HS-27A (cell line): ENCODE measurements around the gene METTL25B.

Experiments used
- DNase-seq: peaks from one replicate; pipeline ENCODE4 v3.0.0-alpha.2; 2012; ENCODE audit warnings: low read depth, missing footprints

Gene METTL25B

DNA sequence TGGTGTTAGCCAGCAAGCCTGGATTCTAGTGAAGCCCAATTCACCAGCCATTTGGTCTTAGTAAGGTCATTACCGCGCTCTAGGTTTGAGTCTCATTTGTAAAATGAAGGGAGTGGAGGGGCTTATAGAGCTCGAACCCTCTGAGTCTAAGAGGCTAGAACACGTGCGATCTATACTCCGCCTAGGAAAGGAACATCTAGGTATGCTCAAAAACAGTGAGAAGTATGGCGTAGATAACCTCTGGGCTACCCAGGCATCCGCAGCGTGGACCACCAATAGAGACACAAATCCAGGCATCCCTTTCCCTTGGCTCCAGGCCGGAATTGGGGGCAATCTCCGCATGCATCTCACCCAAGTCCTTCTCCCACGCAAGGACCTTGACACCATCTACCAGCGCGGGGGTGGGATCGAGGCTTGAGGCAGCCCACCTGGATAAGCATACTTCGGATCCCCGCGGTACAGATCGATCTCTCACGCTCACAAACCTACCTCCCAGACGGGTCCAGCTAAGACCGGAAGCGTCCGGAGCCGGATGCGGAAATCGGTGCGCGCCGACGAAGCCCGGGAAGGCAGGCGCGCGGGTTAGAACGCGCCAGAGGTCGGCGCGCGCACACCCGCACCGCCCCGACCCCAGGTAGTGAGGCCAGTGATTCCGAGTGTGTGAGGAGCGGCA is at the start of gene METTL25B:
TSS of gene METTL25B (plus strand) at position 544 of the 673 bp plus-strand sequence. CDS start 636 bp downstream, outside the sequence.
- no peak for DNase-seq

DNA sequence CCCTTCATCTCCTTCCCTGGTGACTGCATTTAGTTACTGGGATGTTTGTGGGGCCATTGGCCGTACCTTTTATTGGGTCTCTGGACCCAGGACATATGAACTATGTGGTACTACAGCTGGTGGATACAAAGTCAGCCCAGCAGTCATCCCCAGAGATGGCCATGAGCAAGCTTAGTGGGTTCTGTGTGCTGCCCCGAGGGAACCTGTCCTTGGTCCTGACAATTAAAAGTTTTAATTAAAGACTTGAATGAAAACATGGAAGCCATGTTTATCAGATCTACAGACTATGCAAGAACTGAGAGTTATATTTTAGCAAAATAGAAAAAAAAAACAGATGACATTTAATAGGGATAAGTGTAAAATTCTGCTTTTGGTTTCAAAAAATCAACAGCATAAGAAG is 48.2 kb upstream of the METTL25B start:
- no peak for DNase-seq

DNA sequence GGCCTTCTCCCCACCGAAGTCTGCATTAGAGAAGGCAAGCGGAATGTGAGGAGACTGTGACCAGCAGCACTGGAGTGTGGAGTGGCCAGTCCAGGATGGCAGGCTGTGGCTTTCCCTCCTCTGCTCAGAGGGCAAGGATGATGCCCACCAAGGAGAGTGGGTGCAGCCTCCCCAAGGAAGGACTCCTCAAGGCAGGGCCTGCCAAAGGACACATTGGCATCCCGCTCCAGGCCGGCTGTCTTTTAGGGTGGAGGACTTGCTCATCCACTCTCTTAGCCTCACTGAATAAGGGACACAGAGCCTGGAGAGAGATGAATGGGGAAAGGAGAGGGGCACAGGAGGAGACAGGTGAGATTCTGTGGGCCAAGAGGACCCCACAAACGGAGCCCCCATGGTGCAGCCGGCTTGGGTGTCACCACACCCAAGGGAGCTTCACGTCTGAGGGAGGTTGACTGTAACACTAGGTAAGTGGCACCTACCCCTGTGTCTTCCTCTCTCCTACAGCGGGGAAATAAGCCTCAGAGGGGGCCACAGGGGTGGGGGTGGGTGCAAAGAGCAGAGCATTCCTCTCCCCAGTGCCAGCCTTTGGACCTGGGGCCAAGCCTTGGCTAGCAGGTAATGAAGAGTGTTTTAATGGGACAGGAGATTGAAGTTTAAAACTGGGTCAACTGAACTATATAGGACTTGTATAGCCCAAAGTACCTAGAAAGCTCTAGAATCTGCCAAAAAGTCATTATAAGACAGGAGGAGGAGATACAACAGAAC is 46.9 kb upstream of the METTL25B start:
- DNase-seq, result no peak

DNA sequence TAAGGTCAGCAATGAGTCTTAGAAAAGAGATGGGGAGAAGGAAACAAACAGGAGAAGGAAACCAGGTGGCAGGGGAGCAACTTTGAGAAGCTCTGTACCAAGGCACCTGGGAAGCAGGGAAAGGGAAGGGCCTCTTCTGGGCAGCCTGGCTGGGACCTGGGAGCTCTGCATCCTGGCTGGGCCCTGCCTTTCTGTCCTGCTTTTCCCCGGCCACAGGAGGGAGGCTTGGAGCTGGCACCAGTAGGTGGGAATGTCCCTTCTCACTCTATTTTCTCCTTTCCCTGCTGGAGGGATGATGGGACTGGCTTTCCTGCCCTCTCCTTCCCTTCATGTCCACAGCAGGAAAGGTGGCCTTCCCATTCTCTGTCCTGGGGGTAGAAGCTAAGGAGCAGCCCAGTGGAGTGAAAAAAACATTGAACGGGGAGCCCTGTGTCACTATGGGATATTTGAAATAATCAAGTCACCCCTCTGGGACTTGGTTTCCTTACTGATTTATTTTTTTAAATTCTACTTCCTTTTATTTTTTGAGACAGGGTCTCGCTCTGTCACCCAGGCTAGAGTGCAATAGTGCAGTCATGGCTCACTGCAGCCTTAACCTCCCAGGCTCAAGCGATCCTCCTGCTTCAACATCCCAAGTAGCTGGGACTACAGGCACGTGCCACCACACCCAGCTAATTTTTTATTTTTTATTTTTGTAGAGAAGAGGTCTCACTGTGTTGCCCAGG is 45.9 kb upstream of the METTL25B start:
- no peak for DNase-seq

DNA sequence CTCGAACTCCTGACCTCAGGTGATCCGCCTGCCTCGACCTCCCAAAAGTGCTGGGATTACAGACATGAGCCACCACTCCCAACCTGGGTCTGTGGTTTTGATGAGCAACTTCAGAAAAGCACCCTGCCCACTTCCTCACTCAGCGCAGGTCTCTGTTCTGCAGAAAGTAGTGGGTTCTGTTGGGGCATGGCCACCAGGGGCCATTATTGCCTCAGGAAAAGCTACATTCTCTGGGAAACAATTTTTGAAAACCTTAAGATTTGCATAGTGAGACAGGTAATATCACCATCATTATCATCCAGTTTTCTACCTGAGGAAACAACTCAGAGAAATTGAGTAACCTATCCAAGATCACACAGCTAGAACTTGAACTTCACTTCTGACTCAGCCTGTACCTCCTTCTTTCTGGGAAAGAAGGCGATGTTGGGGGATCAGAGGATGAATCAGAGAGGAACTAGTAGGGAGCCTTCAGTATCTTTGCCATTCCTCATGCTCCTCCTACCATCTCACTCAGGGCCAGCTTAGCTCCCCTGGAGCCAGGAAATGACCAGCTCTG is 44.0 kb upstream of the METTL25B start:
- DNase-seq, result no peak

DNA sequence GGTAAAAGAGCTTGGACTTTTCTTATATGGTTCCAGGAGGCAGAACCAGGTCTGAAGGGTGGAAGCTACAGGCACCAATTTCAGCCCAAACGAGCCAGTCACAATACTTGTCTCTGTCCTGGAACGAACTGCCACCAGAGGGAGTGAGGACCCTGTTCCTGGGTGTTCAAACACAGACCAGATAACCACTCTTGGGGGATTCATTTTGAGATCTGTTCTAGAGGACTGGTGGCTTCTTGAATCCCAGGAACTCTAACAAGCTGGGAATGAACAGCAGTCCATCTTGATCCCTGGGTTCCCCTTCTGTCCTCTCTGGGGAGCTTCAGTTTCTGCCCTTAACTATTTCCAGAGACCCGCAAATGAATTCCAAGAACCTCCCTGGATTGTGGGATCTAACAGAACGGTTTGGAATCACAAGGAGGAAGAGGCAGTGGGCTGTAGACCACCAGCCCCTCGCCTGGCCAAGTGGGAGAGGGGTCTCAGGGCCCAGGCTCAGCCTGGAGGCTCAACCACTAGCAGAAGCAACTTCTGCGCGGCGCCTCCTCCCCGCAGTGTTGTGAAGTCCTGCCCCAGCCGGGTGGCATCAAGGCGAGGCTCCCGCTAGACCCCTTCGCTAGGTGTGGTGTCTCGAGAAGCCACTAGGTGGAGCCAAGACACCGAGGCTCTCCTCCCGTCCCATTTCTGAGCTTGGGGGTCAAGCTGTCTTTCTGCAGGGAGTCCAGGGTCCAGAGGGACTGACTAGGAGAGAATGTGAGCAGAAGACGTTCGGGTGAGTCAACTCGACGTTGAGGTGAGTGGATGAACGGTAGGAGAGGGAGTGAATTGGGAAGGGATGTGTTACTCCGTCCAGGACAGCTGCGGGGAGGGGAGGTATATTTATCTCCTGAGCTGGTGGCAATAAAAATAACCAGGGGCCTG is 39.0 kb upstream of the METTL25B start:
- peak; percentile 49 for DNase-seq

DNA sequence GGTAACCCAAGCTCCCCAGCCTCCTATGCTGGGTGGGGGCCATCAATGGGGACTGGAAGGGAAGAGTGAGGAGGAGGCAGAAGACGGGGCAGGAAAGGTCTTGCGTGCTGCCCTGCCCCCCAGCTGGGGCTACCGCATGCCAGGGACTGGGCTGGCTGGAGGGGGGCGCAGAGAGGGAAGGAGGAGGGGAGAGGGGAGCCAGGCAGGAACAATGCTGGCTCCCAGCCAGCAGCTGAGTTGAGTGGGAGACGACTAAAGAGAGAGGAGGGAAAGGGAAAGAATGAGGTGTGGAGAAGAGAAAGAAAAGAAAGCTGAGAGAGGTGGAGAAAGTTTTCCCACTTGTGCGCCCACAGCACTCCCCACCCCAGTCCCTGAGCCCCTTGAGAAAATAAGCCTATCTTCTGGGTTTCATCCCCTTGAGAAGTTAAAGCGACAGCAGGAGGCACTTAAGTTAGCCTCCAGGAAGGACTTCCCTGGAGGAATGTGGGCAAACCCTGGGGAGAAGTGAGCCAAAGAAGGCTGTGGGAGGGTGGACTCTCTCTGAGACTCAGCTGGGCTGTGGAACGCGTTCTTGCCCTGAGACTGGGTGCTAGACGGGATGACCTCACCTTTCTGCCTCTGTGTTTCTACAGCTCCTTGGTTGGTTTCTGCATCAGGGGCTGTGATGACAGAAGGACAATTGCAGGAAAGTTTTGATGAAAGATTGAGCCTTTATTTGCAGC is 38.2 kb upstream of the METTL25B start:
- DNase-seq, result no peak

DNA sequence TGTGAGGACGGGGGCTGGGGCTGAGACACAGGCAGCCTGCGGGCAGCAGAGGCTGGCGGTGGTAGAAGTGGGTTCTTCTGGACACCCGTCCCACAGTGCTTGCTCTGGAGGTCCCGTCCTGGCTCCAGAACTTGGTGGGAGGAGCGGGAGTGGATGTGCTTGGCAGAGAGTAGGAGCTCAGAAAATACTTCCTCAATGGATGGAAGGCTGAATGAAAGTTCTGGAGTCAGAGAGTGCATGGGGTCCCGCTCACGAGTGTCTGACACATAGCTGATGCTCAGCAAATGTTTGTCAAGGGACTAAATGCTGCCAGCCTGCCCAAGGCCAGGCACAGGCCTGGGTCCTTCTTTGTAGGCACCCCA is 37.6 kb upstream of the METTL25B start:
- no peak for DNase-seq

DNA sequence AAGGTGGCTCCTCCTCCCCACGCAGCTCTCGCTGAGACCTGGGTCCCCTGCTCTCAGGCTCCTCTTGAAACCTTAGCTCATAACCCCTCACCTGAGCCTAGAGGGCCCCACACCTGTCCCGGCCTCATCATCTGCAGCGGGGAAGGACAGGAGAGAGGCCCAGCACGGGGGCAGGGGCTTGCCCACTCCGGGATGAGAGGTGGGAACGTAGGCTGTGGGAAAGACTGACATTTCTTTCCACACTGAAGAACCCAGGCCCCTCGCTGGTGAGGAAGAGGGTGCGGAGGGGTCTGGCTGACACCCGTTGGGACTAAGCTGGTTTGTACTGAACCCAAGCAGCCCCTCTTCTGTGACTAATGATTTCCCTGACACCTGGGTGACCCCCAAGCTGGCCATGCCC is 37.1 kb upstream of the METTL25B start:
- no peak for DNase-seq

DNA sequence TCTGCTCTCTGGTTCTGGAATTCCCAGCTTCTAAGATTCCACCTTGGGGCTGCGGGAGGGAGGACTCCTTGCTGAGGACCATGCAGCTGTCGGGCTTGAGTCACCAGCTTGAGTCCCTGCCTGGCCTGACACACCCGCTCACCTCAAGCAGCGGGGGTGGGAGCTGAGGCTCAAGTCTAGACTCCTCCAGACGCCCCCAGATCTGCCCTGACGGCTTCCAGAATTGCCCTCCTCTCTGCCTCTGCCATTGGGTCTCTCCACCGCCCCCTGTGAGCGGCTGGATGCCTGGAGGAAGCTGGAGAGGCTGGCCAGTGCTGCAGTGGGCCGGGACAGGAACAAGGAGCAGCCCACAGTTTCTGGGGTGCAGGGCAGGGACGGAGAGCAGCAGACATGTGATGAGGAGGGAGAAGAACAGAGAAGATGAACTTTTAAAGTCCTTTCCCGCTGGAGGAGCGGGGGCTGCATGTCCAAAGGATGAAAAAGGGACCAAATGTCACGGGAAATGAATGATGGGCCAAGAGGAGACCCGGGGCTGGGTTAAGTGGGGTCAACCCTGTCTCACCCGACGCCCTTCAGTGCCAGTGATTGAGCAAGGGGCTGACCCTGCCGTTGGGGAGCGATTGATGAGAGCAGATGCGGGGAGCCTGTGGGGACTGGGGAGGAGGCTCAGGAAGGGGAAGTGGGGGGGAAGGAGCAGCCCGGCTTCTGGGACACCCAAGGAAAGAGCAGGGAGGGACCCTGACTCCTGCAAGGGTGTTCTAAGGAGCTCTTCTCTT is 36.4 kb upstream of the METTL25B start:
- no peak for DNase-seq

DNA sequence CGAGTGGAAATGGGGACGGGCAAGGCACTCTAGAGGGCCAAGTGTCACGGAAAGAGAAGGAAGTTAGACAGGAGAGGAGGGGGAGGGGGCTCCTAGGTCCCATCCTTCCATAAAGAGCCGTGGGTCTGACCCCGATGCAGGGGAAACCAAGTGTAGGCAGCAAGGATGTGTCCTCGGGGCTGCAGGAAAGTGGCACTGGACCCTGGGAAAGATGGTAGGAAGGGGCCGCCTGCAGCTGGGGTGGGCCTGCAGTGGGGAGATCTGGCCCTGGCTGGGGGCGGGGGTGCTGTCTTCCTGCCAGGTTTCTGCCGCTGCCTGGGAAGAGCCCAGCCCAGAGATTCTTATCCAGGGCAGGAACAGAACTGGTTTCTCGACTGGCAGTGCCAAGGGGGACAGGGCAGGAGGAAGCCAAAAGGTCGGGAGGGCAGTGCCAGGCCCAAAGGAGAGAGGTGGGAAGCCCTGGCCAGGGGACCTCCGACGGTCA is 35.8 kb upstream of the METTL25B start:
- DNase-seq, result no peak

DNA sequence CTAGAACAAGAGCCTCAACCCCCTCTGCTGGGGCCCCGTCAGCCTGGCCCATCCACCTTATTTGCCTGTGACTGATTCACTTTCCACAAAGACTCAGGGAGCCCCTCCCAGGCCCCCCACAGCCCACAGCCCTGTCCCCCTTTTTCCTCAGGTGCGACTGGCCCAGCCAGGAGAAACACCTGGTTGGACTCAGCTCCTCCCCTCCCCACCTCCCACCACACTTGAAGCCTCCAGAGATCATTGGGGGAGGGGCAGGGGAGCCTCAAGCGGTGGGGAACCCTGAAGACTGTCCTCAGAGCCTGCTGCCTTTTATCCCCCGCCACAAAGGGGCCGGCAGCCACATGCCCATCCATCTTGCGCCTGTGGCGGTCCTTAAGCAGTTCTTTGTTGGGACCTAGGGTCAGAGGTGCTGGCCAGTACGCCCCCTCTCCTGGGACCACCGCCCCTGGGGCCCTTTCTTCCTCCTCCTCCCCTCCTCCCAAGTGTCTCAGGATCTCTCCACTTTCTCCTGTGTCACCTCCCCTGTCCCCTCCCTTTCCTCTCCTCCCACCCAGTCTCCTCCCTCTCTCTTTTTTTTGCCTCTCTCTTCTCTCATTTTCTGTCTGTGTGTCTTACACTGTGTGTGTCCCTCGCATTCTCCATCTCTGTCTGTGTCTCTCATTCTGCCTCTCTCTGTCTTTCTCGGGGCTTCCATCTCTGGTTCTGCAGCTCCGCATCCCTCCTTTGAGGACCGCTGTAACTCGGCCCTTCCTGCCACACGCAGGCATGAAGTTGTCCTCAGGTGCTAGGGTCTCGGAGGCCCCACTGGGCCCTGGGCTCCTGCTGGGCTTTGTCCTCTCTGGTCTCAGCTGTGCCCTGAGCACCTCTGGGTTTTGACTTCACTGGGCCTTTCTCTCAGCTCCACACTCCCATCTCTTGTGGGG is 35.1 kb upstream of the METTL25B start:
- no peak for DNase-seq

DNA sequence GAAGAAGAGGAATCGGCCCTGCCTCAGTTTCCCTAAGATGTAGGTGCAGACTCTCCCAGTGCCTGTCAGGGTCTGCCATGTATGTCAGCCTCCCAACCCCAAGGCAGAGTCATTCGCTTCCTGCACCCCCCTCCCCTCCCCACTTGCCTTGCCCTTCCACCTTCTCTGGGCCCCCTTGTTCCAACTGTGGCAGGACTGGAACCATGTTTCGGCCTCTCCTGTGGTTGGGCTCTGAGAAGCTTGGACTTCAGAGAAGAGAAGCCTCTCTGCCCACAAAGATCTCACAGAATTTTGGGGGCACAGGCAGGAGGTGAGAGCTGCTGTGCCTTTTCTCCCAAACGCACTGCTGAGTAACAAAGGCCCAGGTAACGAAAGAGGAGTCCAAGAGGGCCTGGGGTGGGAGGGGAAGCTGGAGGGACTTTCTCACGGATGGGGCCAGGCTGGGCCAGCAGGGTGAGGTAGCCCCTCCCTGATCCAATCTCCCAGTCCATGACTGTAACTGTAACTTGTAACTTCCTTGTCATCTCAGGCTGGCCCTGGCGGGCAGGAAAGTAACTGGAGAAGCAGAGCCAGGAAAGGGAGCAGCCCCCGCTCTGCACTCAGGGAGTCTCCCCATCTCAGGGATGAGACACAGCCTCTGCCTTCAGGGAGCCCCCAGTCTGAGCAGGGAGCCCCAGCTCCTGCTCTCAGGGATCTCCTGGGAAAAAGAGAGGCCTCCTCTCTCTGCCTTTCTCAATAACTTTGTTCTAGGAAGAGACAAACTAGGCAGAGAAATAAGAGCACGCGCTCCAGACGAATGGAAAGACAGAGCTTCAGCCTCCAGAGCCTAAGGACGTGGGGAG is 34.2 kb upstream of the METTL25B start:
- no peak for DNase-seq

DNA sequence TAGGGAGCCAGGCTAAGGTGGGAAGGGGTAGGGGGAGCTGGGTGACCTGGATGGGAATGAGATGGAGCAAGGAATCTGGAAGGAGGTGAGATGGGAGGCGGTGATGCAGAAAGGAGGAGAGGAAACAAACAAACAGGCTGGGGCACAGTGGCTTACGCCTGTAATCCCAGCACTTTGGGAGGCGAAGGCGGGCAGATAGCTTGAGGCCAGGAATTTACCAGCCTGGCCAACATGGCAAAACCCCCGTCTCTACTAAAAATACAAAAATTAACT is 33.6 kb upstream of the METTL25B start:
- no peak for DNase-seq

DNA sequence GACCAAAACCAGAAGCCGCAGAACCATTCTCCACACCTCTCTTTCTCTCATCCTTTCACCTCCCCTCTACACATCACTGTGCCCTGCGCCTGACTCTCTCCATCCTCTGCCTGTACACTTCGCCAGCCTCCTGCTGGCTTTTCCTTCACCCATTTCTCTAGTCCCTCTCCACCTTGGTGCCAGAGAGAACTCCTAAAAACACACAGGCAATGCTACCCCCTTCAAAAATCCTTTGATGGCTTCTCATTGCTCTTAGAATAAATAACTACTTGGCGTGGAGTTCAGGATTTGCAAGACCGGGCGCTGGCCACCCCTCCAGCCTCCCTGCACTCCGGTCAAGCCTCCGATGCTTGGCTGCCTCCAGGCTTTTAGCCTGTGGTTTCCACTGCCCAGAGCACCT is 31.5 kb upstream of the METTL25B start:
- DNase-seq, result no peak

DNA sequence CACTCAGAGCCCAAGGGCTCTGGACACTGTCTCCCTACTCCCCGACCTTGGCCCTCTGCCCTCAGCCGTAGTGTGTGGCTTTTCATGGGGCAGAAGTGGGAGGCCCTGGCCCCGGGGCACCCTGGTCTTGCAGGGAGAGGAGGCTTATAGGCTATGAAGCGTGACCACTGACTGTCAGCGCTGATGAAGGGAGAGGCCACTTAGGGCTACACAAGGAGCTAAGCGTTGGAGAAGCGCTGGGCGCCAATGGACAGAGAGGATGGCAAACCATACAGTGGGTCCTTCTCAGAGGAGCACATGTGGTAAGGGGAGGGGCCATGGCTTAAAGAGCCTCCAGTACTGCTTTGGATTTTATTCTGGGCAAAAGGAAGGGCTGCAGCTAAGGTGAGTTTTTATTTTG is 30.8 kb upstream of the METTL25B start:
- no peak for DNase-seq

DNA sequence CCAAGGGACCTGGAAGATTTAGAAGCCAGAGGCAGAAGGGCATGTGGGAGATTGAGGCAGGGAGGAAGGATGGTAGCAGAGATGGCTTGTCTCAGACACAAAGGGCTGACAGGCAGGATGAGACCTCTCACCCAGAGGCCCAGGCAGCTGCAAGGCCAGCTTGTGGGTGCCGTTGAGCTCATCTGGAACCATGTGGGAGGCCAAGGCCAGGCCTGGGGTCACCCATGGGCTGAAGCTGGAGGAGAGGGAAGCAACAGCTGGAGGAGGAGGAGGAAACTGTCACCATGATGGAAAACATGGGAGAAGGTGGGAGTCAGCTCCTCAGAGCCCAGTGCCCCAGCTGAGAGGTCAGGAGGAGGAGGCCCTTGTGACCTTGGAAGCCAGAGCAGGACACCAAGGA is 29.3 kb upstream of the METTL25B start:
- no peak for DNase-seq
